HEK293T (cell line): ENCODE measurements around the gene ROR1.

Source experiments
- FOXK2 ChIP-seq: fragments of 450-650 bp; IDR thresholded peaks from 2 replicates; pipeline ENCODE4 v1.6.1; 2016; ENCODE audit warnings: mild to moderate bottlenecking
- FOXM1 ChIP-seq: fragments of 450-650 bp; IDR thresholded peaks from 2 replicates; pipeline ENCODE4 v1.6.1; 2017; ENCODE audit warnings: mild to moderate bottlenecking, borderline replicate concordance
- L3MBTL2 ChIP-seq: fragments of 450-650 bp; conservative IDR thresholded peaks from 2 replicates; pipeline ENCODE4 v1.6.1; 2016; ENCODE audit warnings: mild to moderate bottlenecking
- SP1 ChIP-seq: fragments of 450-650 bp; IDR thresholded peaks from 2 replicates; pipeline ENCODE4 v1.6.1; 2017
- ZNF384 ChIP-seq: fragments of 450-650 bp; IDR thresholded peaks from 2 replicates; pipeline ENCODE4 v1.6.1; 2016

DNA sequence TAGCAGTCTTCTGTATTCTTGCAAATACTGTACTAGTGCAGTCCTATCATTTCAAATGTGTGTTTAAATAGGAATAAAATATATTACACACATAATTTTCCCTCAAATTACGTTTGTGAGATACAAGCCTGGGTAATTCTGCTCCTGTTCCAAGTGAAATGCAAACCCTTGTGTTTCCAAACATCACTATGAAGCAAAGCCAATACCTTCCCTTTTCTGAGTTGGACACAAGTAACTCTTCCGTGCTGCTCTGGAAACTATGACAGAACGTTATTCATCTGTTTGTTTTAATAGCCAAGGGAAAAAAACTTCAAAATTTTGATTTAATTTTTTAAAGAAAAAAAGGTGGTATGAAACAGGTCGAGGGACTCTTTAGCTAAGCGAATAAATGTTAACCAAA is 355.9 kb downstream of the ROR1 start:
- TF ChIP-seq L3MBTL2 (no peak), SP1 (no peak), ZNF384 (no peak), FOXK2 (no peak), FOXM1 (no peak)
